HepG2 (cell line): Measurements from ENCODE around the gene RALY. TPM values are rescaled to one million over a fixed set of nuclear protein-coding genes. Genes with fewer than 3 reads are reported as not detected.
A peak's percentile ranks its signal among the peaks of the same experiment; 100 is the strongest.

Experiments
- DNMT3B ChIP-seq: conservative IDR thresholded peaks from 2 replicates; pipeline ENCODE4 v1.6.1; 2016; ENCODE audit warnings: missing biosample characterization, control low read depth
- ELF1 ChIP-seq: sonication (generic); formaldehyde crosslinking; IDR thresholded peaks from 2 replicates; pipeline ENCODE4 v1.4.0; 2020; ENCODE audit warnings: missing genetic modification reagents
- MTA3 ChIP-seq: sonication (generic); formaldehyde crosslinking; IDR thresholded peaks from 2 replicates; pipeline ENCODE4 v1.4.0; 2020; ENCODE audit warnings: missing genetic modification reagents
- MXD4 ChIP-seq: IDR thresholded peaks from 2 replicates; pipeline ENCODE4 v1.6.1; 2016; ENCODE audit warnings: mild to moderate bottlenecking, missing biosample characterization, missing genetic modification reagents
- NFKBIZ ChIP-seq: IDR thresholded peaks from 2 replicates; pipeline ENCODE4 v1.6.1; 2018; ENCODE audit warnings: missing genetic modification reagents, missing compliant biosample characterization
- PAX8 ChIP-seq: sonication (generic); formaldehyde crosslinking; IDR thresholded peaks from 2 replicates; pipeline ENCODE4 v1.8.0; 2022; ENCODE audit warnings: mild to moderate bottlenecking, missing genetic modification reagents, borderline replicate concordance
- ZFP82 ChIP-seq: sonication (generic); formaldehyde crosslinking; IDR thresholded peaks from 2 replicates; pipeline ENCODE4 v1.5.1; 2020; ENCODE audit warnings: mild to moderate bottlenecking, missing genetic modification reagents, borderline replicate concordance
- ZNF567 ChIP-seq: sonication (generic); formaldehyde crosslinking; IDR thresholded peaks from 2 replicates; pipeline ENCODE4 v1.8.1; 2023; ENCODE audit warnings: mild to moderate bottlenecking, missing genetic modification reagents, borderline replicate concordance
- ZNF569 ChIP-seq: sonication (generic); formaldehyde crosslinking; IDR thresholded peaks from 2 replicates; pipeline ENCODE4 v1.5.0; 2020; ENCODE audit warnings: mild to moderate bottlenecking, missing genetic modification reagents, moderate library complexity, borderline replicate concordance
- ZNF619 ChIP-seq: sonication (generic); formaldehyde crosslinking; IDR thresholded peaks from 2 replicates; pipeline ENCODE4 v1.4.0; 2020; ENCODE audit warnings: mild to moderate bottlenecking, missing genetic modification reagents
- ZNF674 ChIP-seq: sonication (generic); formaldehyde crosslinking; IDR thresholded peaks from 2 replicates; pipeline ENCODE4 v1.5.0; 2020; ENCODE audit warnings: low read depth, mild to moderate bottlenecking, missing genetic modification reagents
- ZNF891 ChIP-seq: sonication (generic); formaldehyde crosslinking; IDR thresholded peaks from 2 replicates; pipeline ENCODE4 v1.5.0; 2020; ENCODE audit warnings: mild to moderate bottlenecking, missing genetic modification reagents
- polyA plus RNA-seq, 8 experiments: library from polyadenylated mRNA; depleted of rRNA in 3 of 8; stranded (reverse) in 7 of 8; unstranded in 1 of 8; fragments of >200 nt; fragmentation: Illumina TruSeq in 4 of 8; extraction: Trizol in 4 of 8; gene quantifications; 2 replicates each; pipeline versions ENCODE4 v1.2.1 to v1.2.3, GENCODE V29; 2011 to 2016; ENCODE audit warnings: low read depth in 4 of 8, missing spikeins in 1 of 8, mixed read lengths in 1 of 8; ENCODE audit not compliant: insufficient read depth in 1 of 8
- total RNA-seq, 5 experiments: library from RNA; depleted of rRNA; stranded (reverse); fragments of >200 nt; fragmentation: Illumina TruSeq; extraction: Trizol; gene quantifications; 2 replicates each; pipeline ENCODE4 v1.2.3, GENCODE V29; 2016; ENCODE audit warnings: low read depth in 1 of 5
- TF ChIP-seq, protein P1 (sequence below): sonication (generic); formaldehyde crosslinking; IDR thresholded peaks from 2 replicates; pipeline ENCODE4 v1.5.1; 2020; ENCODE audit warnings: mild to moderate bottlenecking, moderate library complexity, missing genetic modification reagents
- TF ChIP-seq, protein P2 (sequence below): sonication (generic); formaldehyde crosslinking; IDR thresholded peaks from 2 replicates; pipeline ENCODE4 v1.9.0; 2021; ENCODE audit warnings: missing genetic modification reagents, borderline replicate concordance
- TF ChIP-seq, protein P3 (sequence below): IDR thresholded peaks from 2 replicates; pipeline ENCODE4 v1.6.1; 2016; ENCODE audit warnings: missing biosample characterization, missing genetic modification reagents, low read depth
- TF ChIP-seq, protein P4 (sequence below): sonication (generic); formaldehyde crosslinking; IDR thresholded peaks from 2 replicates; pipeline ENCODE4 v1.5.1; 2020; ENCODE audit warnings: missing genetic modification reagents, mild to moderate bottlenecking, borderline replicate concordance
- TF ChIP-seq, protein P5 (sequence below): sonication (generic); formaldehyde crosslinking; IDR thresholded peaks from 2 replicates; pipeline ENCODE4 v1.9.0; 2021; ENCODE audit warnings: missing genetic modification reagents, mild to moderate bottlenecking, borderline replicate concordance

RALY gene
- total and polyA plus RNA-seq, 2 of the 13 experiments (the other 11 are each of a cell fraction or from before 2014, with no cell fraction given), result 178 to 186 TPM

DNA sequence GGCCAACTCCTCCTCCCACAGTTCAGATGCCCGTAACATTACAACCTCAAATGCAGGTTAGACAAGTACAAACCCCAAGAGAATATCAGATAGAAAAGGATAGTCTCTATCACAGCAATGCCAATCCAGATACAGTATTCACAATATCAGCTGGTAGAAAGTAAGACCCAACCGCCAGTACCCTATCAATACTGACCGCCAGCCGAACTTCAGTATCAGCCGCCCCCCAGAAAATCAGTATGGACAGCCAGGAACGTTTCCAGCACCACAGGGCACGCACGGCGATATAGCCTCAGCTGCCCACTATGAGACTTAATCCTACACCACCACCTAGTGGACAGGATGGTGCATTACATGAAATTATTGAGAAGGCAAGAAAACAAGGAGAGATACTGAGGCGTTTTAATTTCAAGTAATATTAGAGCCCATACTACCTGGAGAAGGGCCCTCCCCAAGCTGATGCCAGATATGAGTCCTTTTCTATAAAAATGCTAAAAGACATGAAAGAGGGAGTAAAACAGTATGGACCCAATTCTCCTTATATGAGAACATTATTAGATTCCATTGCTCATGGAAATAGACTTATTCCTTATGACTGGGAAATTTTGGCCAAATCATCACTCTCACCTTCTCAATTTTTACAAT lies 135.9 kb downstream of the RALY start (continued):
- TF ChIP-seq ZNF674, result no peak
- 0 out of 2 replicates have a peak, but pooled peaks have one; percentile 55 for TF ChIP-seq ZNF567 (CRISPR knock-in tag)
- no peak for TF ChIP-seq NFKBIZ (CRISPR knock-in tag)
- peak; percentile 37; the same call in 1 of the 2 replicates for TF ChIP-seq ELF1 (CRISPR knock-in tag)
- TF ChIP-seq PAX8 (CRISPR knock-in tag), result no peak
- TF ChIP-seq, protein P1, sequence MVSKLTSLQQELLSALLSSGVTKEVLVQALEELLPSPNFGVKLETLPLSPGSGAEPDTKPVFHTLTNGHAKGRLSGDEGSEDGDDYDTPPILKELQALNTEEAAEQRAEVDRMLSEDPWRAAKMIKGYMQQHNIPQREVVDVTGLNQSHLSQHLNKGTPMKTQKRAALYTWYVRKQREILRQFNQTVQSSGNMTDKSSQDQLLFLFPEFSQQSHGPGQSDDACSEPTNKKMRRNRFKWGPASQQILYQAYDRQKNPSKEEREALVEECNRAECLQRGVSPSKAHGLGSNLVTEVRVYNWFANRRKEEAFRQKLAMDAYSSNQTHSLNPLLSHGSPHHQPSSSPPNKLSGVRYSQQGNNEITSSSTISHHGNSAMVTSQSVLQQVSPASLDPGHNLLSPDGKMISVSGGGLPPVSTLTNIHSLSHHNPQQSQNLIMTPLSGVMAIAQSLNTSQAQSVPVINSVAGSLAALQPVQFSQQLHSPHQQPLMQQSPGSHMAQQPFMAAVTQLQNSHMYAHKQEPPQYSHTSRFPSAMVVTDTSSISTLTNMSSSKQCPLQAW, result peak; percentile 61; the same call in 1 of the 2 replicates
- TF ChIP-seq ZNF891 (CRISPR knock-in tag), result no peak
- peak; percentile 28; the same call in 1 of the 2 replicates for TF ChIP-seq DNMT3B (CRISPR knock-in tag)
- TF ChIP-seq MXD4, result no peak
- TF ChIP-seq, protein P2, sequence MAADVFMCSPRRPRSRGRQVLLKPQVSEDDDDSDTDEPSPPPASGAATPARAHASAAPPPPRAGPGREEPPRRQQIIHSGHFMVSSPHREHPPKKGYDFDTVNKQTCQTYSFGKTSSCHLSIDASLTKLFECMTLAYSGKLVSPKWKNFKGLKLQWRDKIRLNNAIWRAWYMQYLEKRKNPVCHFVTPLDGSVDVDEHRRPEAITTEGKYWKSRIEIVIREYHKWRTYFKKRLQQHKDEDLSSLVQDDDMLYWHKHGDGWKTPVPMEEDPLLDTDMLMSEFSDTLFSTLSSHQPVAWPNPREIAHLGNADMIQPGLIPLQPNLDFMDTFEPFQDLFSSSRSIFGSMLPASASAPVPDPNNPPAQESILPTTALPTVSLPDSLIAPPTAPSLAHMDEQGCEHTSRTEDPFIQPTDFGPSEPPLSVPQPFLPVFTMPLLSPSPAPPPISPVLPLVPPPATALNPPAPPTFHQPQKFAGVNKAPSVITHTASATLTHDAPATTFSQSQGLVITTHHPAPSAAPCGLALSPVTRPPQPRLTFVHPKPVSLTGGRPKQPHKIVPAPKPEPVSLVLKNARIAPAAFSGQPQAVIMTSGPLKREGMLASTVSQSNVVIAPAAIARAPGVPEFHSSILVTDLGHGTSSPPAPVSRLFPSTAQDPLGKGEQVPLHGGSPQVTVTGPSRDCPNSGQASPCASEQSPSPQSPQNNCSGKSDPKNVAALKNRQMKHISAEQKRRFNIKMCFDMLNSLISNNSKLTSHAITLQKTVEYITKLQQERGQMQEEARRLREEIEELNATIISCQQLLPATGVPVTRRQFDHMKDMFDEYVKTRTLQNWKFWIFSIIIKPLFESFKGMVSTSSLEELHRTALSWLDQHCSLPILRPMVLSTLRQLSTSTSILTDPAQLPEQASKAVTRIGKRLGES (CRISPR knock-in tag), result no peak
- no peak for TF ChIP-seq ZNF569 (CRISPR knock-in tag)
- TF ChIP-seq ZFP82, result no peak
- TF ChIP-seq, protein P3, sequence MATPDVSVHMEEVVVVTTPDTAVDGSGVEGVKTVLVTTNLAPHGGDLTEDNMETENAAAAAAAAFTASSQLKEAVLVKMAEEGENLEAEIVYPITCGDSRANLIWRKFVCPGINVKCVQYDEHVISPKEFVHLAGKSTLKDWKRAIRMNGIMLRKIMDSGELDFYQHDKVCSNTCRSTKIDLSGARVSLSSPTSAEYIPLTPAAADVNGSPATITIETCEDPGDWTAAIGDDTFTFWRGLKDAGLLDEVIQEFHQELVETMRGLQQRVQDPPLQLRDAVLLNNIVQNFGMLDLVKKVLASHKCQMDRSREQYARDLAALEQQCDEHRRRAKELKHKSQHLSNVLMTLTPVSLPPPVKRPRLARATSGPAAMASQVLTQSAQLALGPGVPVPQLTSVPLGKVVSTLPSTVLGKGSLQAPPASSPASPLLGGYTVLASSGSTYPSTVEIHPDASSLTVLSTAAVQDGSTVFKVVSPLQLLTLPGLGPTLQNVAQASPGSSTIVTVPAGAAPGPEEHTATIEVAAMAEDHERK (CRISPR knock-in tag), result no peak
- no peak for TF ChIP-seq MTA3 (CRISPR knock-in tag)
- TF ChIP-seq, protein P4, sequence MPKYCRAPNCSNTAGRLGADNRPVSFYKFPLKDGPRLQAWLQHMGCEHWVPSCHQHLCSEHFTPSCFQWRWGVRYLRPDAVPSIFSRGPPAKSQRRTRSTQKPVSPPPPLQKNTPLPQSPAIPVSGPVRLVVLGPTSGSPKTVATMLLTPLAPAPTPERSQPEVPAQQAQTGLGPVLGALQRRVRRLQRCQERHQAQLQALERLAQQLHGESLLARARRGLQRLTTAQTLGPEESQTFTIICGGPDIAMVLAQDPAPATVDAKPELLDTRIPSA (CRISPR knock-in tag), result no peak
- TF ChIP-seq ZNF619, result no peak
- TF ChIP-seq, protein P5, sequence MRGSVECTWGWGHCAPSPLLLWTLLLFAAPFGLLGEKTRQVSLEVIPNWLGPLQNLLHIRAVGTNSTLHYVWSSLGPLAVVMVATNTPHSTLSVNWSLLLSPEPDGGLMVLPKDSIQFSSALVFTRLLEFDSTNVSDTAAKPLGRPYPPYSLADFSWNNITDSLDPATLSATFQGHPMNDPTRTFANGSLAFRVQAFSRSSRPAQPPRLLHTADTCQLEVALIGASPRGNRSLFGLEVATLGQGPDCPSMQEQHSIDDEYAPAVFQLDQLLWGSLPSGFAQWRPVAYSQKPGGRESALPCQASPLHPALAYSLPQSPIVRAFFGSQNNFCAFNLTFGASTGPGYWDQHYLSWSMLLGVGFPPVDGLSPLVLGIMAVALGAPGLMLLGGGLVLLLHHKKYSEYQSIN (CRISPR knock-in tag), result no peak
